HG03575 (cell line): ENCODE results near the gene DESI1.
"Not testable (repeated sequence)": the region's sequence is repeated elsewhere in the genome, so short reads cannot be mapped to it uniquely, and the experiment has no call there.

Source experiments
- ATAC-seq: cut with Tn5 transposase; IDR thresholded peaks from one replicate; pipeline ENCODE4 v1.9.1; 2021; ENCODE audit not compliant: unreplicated experiment, insufficient number of reproducible peaks, low FRiP score; ENCODE audit errors: extremely low read depth

DESI1 gene

GRCh38 chr22:41565403-41566054 is 55.3 kb downstream of the DESI1 start:
- ATAC-seq = no peak

- ATAC-seq = no peak
These were observed 56.3 kb downstream of the DESI1 start for GRCh38 chr22:41564563-41564962.

- no peak for ATAC-seq
These were observed 57.7 kb downstream of the DESI1 start for GRCh38 chr22:41563051-41563711.

- no peak for ATAC-seq
These were observed 58.4 kb downstream of the DESI1 start for GRCh38 chr22:41562461-41562860.

GRCh38 chr22:41561788-41562187 is 59.1 kb downstream of the DESI1 start:
- no peak for ATAC-seq

- ATAC-seq = no peak
These were observed 59.5 kb downstream of the DESI1 start for GRCh38 chr22:41561335-41561734.

- ATAC-seq = no peak
These were observed 60.8 kb downstream of the DESI1 start for GRCh38 chr22:41560095-41560471.

GRCh38 chr22:41558241-41558630 is 62.6 kb downstream of the DESI1 start:
- ATAC-seq = not testable (repeated sequence)

- no peak for ATAC-seq
These were observed 63.2 kb downstream of the DESI1 start for GRCh38 chr22:41557401-41558240.

- no peak for ATAC-seq
These were observed 64.3 kb downstream of the DESI1 start for GRCh38 chr22:41556561-41556960.

- ATAC-seq = no peak
These were observed 65.4 kb downstream of the DESI1 start for GRCh38 chr22:41555325-41555982.

GRCh38 chr22:41551877-41552582 is 68.8 kb downstream of the DESI1 start:
- no peak for ATAC-seq

- ATAC-seq = no peak
These were observed 69.8 kb downstream of the DESI1 start for GRCh38 chr22:41550952-41551491.

GRCh38 chr22:41548830-41549211 is 72.0 kb downstream of the DESI1 start:
- no peak for ATAC-seq
